Measurements from ENCODE around the gene C1QTNF1. TPM values are rescaled to one million over a fixed set of nuclear protein-coding genes. Genes with fewer than 3 reads are reported as not detected.

C1QTNF1 gene
- total RNA-seq, 2 donors from 2014 or later, result 445 to 518 TPM

DNA sequence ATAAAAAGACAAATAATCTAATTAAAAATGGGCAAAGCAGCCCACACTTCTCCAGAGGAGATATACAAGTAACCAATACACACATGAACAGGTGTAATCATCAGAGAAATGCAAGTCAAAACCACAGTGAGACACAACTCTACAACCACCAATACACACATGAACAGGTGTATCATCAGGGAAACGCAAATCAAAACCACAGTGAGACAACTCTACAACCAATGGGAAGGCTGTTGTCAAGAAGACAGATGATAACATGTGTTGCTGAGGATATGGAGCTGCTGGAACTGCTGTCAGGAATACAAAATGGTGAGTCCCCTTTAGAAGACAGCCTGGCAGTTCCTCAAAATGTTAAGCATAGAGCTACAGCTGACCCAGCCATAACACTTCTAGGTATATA is 28.2 kb downstream of the C1QTNF1 start:
- Histone ChIP-seq H3K4me1 (ENCODE audit: control insufficient read depth in 1 of 2, low read depth in 2 of 2) (peaks cover 16 to 48% of the 10 kb centered on the region in 2 donors), H3K27me3 (replicated peaks; ENCODE audit: insufficient read depth) (no peaks in the 10 kb centered on the region), H3K27ac (peak overlapping the region in 1 of 2 donors; percentile 83), H3K9me3 (no peaks in the 10 kb centered on the region), H3K36me3 (peaks cover 27% of the 10 kb centered on the region), H3K4me3 (no peak overlapping the region)
- ATAC-seq (ENCODE audit: insufficient number of reproducible peaks, low FRiP score, low read depth) (no peak), DNase-seq (ENCODE audit: low spot score) (no peak)
- TF ChIP-seq, protein P1, sequence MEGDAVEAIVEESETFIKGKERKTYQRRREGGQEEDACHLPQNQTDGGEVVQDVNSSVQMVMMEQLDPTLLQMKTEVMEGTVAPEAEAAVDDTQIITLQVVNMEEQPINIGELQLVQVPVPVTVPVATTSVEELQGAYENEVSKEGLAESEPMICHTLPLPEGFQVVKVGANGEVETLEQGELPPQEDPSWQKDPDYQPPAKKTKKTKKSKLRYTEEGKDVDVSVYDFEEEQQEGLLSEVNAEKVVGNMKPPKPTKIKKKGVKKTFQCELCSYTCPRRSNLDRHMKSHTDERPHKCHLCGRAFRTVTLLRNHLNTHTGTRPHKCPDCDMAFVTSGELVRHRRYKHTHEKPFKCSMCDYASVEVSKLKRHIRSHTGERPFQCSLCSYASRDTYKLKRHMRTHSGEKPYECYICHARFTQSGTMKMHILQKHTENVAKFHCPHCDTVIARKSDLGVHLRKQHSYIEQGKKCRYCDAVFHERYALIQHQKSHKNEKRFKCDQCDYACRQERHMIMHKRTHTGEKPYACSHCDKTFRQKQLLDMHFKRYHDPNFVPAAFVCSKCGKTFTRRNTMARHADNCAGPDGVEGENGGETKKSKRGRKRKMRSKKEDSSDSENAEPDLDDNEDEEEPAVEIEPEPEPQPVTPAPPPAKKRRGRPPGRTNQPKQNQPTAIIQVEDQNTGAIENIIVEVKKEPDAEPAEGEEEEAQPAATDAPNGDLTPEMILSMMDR (IDR thresholded peaks at IDR 0.05), result no peak

DNA sequence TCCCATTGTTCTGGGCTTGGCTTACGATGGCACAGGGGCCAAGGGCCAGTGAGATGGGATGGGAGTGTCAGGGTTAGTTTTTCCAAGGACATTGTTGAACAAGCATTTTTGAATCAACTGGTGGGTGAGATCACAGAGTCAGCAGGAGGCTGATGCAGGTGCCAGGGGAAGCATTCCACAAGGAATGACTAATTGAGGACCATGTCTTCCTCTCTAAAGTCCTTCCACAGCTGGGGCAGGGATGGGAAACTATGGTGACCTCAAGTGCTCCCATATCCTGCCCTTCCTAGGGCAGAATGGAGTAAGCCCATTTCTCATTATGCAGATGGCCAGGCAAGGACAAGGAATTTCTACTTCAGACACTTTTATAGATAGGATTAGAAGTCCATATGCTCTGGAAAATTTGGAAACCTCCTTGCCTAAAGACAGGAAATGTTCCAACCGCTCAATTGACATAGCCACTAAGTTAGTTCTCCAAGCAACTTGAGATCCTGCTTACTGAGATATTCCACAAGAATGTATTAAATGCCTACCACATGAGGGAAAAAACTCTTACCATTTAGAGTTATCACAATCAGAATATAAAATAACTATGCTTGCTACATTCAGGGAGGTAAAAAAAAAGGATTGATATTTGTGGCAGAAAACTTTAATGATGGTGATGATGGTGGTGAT is 29.4 kb downstream of the C1QTNF1 start:
- TF ChIP-seq, protein P1 (IDR thresholded peaks at IDR 0.05), result no peak
- no peaks in the 10 kb centered on the region for H3K27me3 ChIP-seq (replicated peaks; ENCODE audit: insufficient read depth)
- H3K36me3 ChIP-seq, result peaks cover 18% of the 10 kb centered on the region
- no peak overlapping the region for H3K4me3 ChIP-seq
- ATAC-seq (ENCODE audit: insufficient number of reproducible peaks, low FRiP score, low read depth), result no peak
- no peak for DNase-seq (ENCODE audit: low spot score)
- H3K4me1 ChIP-seq (ENCODE audit: control insufficient read depth in 1 of 2, low read depth in 2 of 2), result peaks cover 16 to 37% of the 10 kb centered on the region in 2 donors
- H3K27ac ChIP-seq, result peak overlapping the region; percentile 6 to 83
- no peaks in the 10 kb centered on the region for H3K9me3 ChIP-seq

DNA sequence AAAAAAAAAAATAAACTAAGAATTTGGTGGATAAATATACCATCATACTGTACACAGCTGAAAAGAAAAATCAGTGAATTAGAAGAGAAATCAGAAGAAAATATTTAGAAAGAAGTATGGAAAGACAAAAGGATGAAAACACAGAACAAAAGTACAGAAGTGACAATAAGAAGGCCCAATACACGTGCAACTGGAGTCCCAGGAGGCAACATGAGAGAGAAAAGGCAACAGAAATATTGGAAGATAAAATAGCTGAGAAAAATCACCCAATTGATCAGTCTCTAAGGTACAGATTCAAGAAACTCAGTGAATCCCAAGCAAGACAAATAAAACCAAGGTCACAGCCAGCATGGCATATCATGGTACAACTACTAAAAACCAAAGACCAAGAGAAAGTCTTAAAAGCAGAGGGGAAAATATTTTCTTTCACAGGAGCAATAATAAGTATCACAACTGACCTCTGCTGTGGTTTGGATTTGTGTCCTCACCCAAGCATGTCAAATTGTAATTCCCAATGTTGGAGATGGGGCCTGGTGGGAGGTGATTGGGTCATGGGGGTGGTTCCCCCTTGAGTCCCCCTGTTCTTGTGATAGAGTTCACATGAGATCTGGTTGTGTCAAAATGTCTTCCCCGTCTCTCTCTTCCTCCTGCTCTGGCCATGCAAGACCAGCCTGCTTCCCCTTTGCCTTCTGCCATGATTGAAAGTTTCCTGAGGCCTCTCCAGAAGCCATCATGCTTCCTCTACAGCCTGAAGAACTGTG is 30.4 kb downstream of the C1QTNF1 start:
- peak overlapping the region; percentile 5 for H3K4me3 ChIP-seq
- H3K4me1 ChIP-seq (ENCODE audit: control insufficient read depth in 1 of 2, low read depth in 2 of 2), result peaks cover 16 to 37% of the 10 kb centered on the region in 2 donors
- DNase-seq (ENCODE audit: low spot score), result no peak
- peak overlapping the region; percentile 83 to 85 for H3K27ac ChIP-seq
- no peak for ATAC-seq (ENCODE audit: insufficient number of reproducible peaks, low FRiP score, low read depth)
- no peaks in the 10 kb centered on the region for H3K27me3 ChIP-seq (replicated peaks; ENCODE audit: insufficient read depth)
- TF ChIP-seq, protein P1 (IDR thresholded peaks at IDR 0.05), result no peak
- no peaks in the 10 kb centered on the region for H3K9me3 ChIP-seq
- H3K36me3 ChIP-seq, result peaks cover 9% of the 10 kb centered on the region

DNA sequence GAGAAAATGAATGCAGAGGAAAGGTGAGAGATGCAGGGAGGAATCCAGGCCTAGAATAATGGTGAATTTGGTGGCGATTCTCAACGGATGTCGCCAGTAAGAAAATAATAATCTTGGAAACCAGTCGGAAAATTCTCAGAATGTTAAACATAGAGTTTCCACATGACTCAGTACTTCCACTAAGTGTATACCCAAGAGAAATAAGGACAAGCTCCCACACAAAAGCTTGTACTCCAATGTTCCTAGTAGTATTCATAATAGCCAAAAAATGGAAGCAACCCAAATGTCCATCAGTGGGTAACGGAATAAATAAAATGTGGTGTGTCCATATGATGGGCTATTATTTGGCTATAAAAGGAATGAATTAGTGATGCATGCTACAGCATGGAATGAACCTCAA is 31.2 kb downstream of the C1QTNF1 start:
- Histone ChIP-seq H3K9me3 (no peaks in the 10 kb centered on the region), H3K27ac (peak overlapping the region; percentile 83 to 85), H3K27me3 (replicated peaks; ENCODE audit: insufficient read depth) (no peaks in the 10 kb centered on the region), H3K4me3 (no peak overlapping the region), H3K4me1 (ENCODE audit: control insufficient read depth in 1 of 2, low read depth in 2 of 2) (peaks cover 16 to 37% of the 10 kb centered on the region in 2 donors), H3K36me3 (peaks cover 9% of the 10 kb centered on the region)
- TF ChIP-seq, protein P1 (IDR thresholded peaks at IDR 0.05), result no peak
- no peak for ATAC-seq (ENCODE audit: insufficient number of reproducible peaks, low FRiP score, low read depth)
- no peak for DNase-seq (ENCODE audit: low spot score)

DNA sequence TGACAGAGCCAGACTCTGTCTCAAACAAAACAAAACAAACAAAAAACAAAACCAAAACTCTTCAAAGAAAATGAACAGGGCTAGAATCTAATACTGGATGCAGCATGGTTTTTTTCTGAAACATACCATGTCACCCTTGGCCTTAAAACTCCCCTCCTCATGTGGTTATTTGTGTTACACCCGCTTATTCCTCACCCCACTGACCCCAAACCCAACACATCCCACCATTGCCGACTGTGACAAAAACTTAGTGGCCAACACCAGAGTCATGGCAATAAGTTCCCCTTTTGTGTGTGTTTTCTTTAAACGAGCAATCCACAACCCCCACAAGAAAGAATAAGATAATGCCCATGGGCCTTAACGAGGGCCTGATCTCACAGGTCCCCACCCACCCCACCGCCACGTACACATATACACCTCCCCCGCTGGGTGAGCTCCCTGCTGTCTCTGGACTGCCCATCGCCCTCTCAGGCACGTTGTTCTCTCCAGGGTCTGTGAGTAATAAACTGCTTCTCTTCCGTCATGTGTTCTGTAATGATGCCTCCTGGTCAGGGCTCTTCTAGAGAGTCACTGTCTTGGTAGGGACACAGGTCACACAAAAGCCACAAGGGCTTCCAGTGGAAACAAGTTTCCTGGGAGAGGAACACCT is 33.9 kb downstream of the C1QTNF1 start:
- no peaks in the 10 kb centered on the region for H3K9me3 ChIP-seq
- ATAC-seq (ENCODE audit: insufficient number of reproducible peaks, low FRiP score, low read depth) (no peak), DNase-seq (ENCODE audit: low spot score) (no peak)
- TF ChIP-seq, protein P1 (IDR thresholded peaks at IDR 0.05), result no peak
- no peak overlapping the region for H3K4me3 ChIP-seq
- peaks cover 16 to 27% of the 10 kb centered on the region in 2 donors for H3K4me1 ChIP-seq (ENCODE audit: control insufficient read depth in 1 of 2, low read depth in 2 of 2)
- no peaks in the 10 kb centered on the region for H3K36me3 ChIP-seq
- H3K27me3 ChIP-seq (replicated peaks; ENCODE audit: insufficient read depth), result no peaks in the 10 kb centered on the region
- no peak overlapping the region for H3K27ac ChIP-seq

All from thoracic aorta (tissue), 2 donors.